GM06990 (cell line): ENCODE data around the gene TRANK1.

Experiments
- DNase-seq: peaks from one replicate; pipeline ENCODE4 v3.0.0-alpha.2; 2011; ENCODE audit not compliant: insufficient read length; ENCODE audit errors: extremely low read depth
- H3K27me3 ChIP-seq: replicated peaks from 2 replicates; pipeline ENCODE4 v1.6.0; 2011; ENCODE audit warnings: low read length; ENCODE audit not compliant: control insufficient read depth, insufficient read depth
- H3K36me3 ChIP-seq: 2 replicates; pipeline ENCODE4 v1.5.1; 2011; ENCODE audit warnings: low read length; ENCODE audit not compliant: control insufficient read depth, insufficient read depth
- H3K4me3 ChIP-seq: replicated peaks from 2 replicates; pipeline ENCODE4 v1.5.1; 2011; ENCODE audit warnings: low read depth, mild to moderate bottlenecking, control low read depth, low read length
- CTCF ChIP-seq: IDR thresholded peaks from 2 replicates; pipeline ENCODE4 v1.5.1; 2011; ENCODE audit warnings: low read length, control low read depth, mild to moderate bottlenecking, inconsistent platforms; ENCODE audit not compliant: insufficient read depth, poor library complexity, severe bottlenecking

The TRANK1 gene

GRCh38 chr3:36832406-36832805 lies 112.4 kb downstream of the TRANK1 start:
- Histone ChIP-seq H3K36me3 (peaks cover 5% of the 10 kb centered on the region; the same call in 1 of the 2 replicates), H3K4me3 (no peak overlapping the region), H3K27me3 (no peaks in the 10 kb centered on the region)
- DNase-seq, result no peak
- no peak for TF ChIP-seq CTCF

- H3K4me3 ChIP-seq, result no peak overlapping the region
- TF ChIP-seq CTCF, result no peak
- DNase-seq, result no peak
- no peaks in the 10 kb centered on the region; the same call in 1 of the 2 replicates for H3K36me3 ChIP-seq
- no peaks in the 10 kb centered on the region for H3K27me3 ChIP-seq
Observed at GRCh38 chr3:36827133-36827532, 117.7 kb downstream of the TRANK1 start.

GRCh38 chr3:36826240-36826639 lies 118.6 kb downstream of the TRANK1 start:
- H3K36me3 ChIP-seq, result no peaks in the 10 kb centered on the region; the same call in 1 of the 2 replicates
- no peaks in the 10 kb centered on the region for H3K27me3 ChIP-seq
- no peak for TF ChIP-seq CTCF
- no peak for DNase-seq
- no peak overlapping the region for H3K4me3 ChIP-seq

GRCh38 chr3:36824443-36824842 lies 120.4 kb downstream of the TRANK1 start:
- Histone ChIP-seq H3K27me3 (no peaks in the 10 kb centered on the region), H3K4me3 (no peak overlapping the region), H3K36me3 (no peaks in the 10 kb centered on the region)
- no peak for DNase-seq
- no peak for TF ChIP-seq CTCF

GRCh38 chr3:36823806-36824205 lies 121.0 kb downstream of the TRANK1 start:
- H3K27me3 ChIP-seq, result no peaks in the 10 kb centered on the region
- TF ChIP-seq CTCF, result no peak
- H3K36me3 ChIP-seq, result no peaks in the 10 kb centered on the region
- no peak for DNase-seq
- no peak overlapping the region for H3K4me3 ChIP-seq

GRCh38 chr3:36820083-36820482 lies 124.8 kb downstream of the TRANK1 start:
- H3K4me3 ChIP-seq, result no peak overlapping the region
- no peak for DNase-seq
- H3K36me3 ChIP-seq, result no peaks in the 10 kb centered on the region
- peaks cover 1% of the 10 kb centered on the region; the same call in 1 of the 2 replicates for H3K27me3 ChIP-seq
- no peak for TF ChIP-seq CTCF
